ENCODE results near the gene VAV1.

DNA sequence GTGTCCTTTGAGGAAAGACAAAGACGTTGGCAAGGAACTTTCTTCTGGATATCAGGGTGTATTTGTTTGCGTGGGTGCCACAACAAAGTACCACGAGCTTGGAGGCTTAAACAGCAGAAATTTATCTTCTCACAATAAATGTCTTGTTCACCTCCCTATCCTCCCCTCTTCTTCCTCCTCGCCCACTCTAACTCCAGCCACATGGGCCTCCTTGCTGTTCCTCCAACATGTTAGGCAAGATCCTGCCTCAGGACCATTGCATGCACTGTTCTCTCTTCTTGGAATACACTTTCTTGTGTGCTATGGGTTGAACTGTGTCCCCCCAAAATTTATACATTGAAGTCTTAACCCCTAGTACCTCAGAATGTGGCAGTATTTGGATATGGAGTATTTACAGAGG lies 45.7 kb downstream of the VAV1 start:
- TF ChIP-seq POLR2A (IDR thresholded peaks at IDR 0.05), result no peak
- TF ChIP-seq, protein P1, sequence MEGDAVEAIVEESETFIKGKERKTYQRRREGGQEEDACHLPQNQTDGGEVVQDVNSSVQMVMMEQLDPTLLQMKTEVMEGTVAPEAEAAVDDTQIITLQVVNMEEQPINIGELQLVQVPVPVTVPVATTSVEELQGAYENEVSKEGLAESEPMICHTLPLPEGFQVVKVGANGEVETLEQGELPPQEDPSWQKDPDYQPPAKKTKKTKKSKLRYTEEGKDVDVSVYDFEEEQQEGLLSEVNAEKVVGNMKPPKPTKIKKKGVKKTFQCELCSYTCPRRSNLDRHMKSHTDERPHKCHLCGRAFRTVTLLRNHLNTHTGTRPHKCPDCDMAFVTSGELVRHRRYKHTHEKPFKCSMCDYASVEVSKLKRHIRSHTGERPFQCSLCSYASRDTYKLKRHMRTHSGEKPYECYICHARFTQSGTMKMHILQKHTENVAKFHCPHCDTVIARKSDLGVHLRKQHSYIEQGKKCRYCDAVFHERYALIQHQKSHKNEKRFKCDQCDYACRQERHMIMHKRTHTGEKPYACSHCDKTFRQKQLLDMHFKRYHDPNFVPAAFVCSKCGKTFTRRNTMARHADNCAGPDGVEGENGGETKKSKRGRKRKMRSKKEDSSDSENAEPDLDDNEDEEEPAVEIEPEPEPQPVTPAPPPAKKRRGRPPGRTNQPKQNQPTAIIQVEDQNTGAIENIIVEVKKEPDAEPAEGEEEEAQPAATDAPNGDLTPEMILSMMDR (IDR thresholded peaks at IDR 0.05), result no peak
